Neural cell (in vitro differentiated cells): ENCODE measurements around the gene LZTS3. TPM values are rescaled to one million over a fixed set of nuclear protein-coding genes. Genes with fewer than 3 reads are reported as not detected.

Source experiments
- H2AFZ ChIP-seq: fragments of 200-600, 300-800 bp; sonication (generic), shearing (Covaris generic); 2 replicates; pipeline ENCODE4 v1.6.0; 2014; ENCODE audit warnings: low read depth, mild to moderate bottlenecking, antibody characterized with exemption, low read length, moderate library complexity
- H3F3A ChIP-seq: fragments of 200-600 bp; shearing (Covaris generic); 2 replicates; pipeline ENCODE4 v1.6.1; 2016; ENCODE audit warnings: mild to moderate bottlenecking, moderate library complexity, mixed read lengths, antibody characterized with exemption, low read length; ENCODE audit not compliant: insufficient read depth, poor library complexity, severe bottlenecking
- H3K27ac ChIP-seq: fragments of 200-600, 300-800 bp; sonication (generic), shearing (Covaris generic); 2 replicates; pipeline ENCODE4 v1.5.1; 2014; ENCODE audit warnings: mild to moderate bottlenecking, low read length, moderate library complexity
- H3K27me3 ChIP-seq: fragments of 300-800, 200-600 bp; sonication (generic), shearing (Covaris generic); 2 replicates; pipeline ENCODE4 v1.6.0; 2014; ENCODE audit warnings: mild to moderate bottlenecking, low read depth, low read length, moderate library complexity; ENCODE audit not compliant: insufficient read depth
- H3K36me3 ChIP-seq: fragments of 300-800, 200-600 bp; sonication (generic), shearing (Covaris generic); 2 replicates; pipeline ENCODE4 v1.5.1; 2014; ENCODE audit warnings: mild to moderate bottlenecking, antibody characterized with exemption, low read length, moderate library complexity; ENCODE audit not compliant: insufficient read depth
- H3K4me2 ChIP-seq: fragments of 300-800, 200-600 bp; sonication (generic), shearing (Covaris generic); 2 replicates; pipeline ENCODE4 v1.6.0; 2014; ENCODE audit warnings: mild to moderate bottlenecking, low read length
- H3K4me3 ChIP-seq: fragments of 300-800, 200-600 bp; sonication (generic), shearing (Covaris generic); 2 replicates; pipeline ENCODE4 v1.5.1; 2014; ENCODE audit warnings: mild to moderate bottlenecking, low read length, moderate library complexity
- H3K79me2 ChIP-seq: fragments of 200-600 bp; shearing (Covaris generic); replicated peaks from 2 replicates; pipeline ENCODE4 v1.6.0; 2014; ENCODE audit warnings: mild to moderate bottlenecking, low read length, moderate library complexity; ENCODE audit not compliant: insufficient read depth
- H3K9ac ChIP-seq: fragments of 300-800, 200-600 bp; sonication (generic), shearing (Covaris generic); 2 replicates; pipeline ENCODE4 v1.6.1; 2016; ENCODE audit warnings: mild to moderate bottlenecking, low read length, mixed read lengths
- H3K9me2 ChIP-seq: fragments of 200-600 bp; shearing (Covaris generic); 2 replicates; pipeline ENCODE4 v1.6.1; 2016; ENCODE audit warnings: mild to moderate bottlenecking, low read length, mixed read lengths; ENCODE audit not compliant: insufficient read depth
- H3K9me3 ChIP-seq: fragments of 200-600, 300-800 bp; sonication (generic), shearing (Covaris generic); 2 replicates; pipeline ENCODE4 v1.6.1; 2016; ENCODE audit warnings: mild to moderate bottlenecking, mixed run types, low read length, moderate library complexity, mixed read lengths
- H4K20me1 ChIP-seq: fragments of 200-600 bp; shearing (Covaris generic); 2 replicates; pipeline ENCODE4 v1.6.1; 2016; ENCODE audit warnings: mild to moderate bottlenecking, mixed run types; ENCODE audit not compliant: insufficient read depth
- CTCF ChIP-seq: fragments of 450-650 bp; IDR thresholded peaks from 2 replicates; pipeline ENCODE4 v1.5.1; 2014; ENCODE audit warnings: antibody characterized with exemption, mild to moderate bottlenecking, moderate library complexity; ENCODE audit not compliant: poor library complexity, severe bottlenecking
- EP300 ChIP-seq: fragments of 450-650 bp; conservative IDR thresholded peaks from 2 replicates; pipeline ENCODE4 v1.6.1; 2014; ENCODE audit warnings: antibody characterized with exemption, mild to moderate bottlenecking, moderate library complexity; ENCODE audit not compliant: poor library complexity, severe bottlenecking
- EZH2 ChIP-seq: fragments of 200-600, 300-800 bp; shearing (Covaris generic), sonication (generic); IDR thresholded peaks from 2 replicates; pipeline ENCODE4 v1.6.1; 2014; ENCODE audit warnings: antibody characterized with exemption, low read length, borderline replicate concordance, mild to moderate bottlenecking; ENCODE audit not compliant: insufficient read depth, poor library complexity, severe bottlenecking
- MXI1 ChIP-seq: fragments of 450-650 bp; conservative IDR thresholded peaks from 2 replicates; pipeline ENCODE4 v1.6.1; 2014; ENCODE audit warnings: antibody characterized with exemption, mild to moderate bottlenecking; ENCODE audit not compliant: poor library complexity, severe bottlenecking
- POLR2AphosphoS5 ChIP-seq: IDR thresholded peaks from 2 replicates; pipeline ENCODE4 v1.6.1; 2012
- RAD21 ChIP-seq: fragments of 450-650 bp; conservative IDR thresholded peaks from 2 replicates; pipeline ENCODE4 v1.6.1; 2014; ENCODE audit warnings: antibody characterized with exemption, mild to moderate bottlenecking, moderate library complexity
- REST ChIP-seq: IDR thresholded peaks from 2 replicates; pipeline ENCODE4 v1.6.1; 2012; ENCODE audit warnings: borderline replicate concordance
- SMC3 ChIP-seq: fragments of 450-650 bp; conservative IDR thresholded peaks from 2 replicates; pipeline ENCODE4 v1.6.1; 2014; ENCODE audit warnings: antibody characterized with exemption, mild to moderate bottlenecking, moderate library complexity; ENCODE audit not compliant: poor library complexity
- TAF1 ChIP-seq: IDR thresholded peaks from 2 replicates; pipeline ENCODE4 v1.6.1; 2012; ENCODE audit warnings: low read depth
- polyA plus RNA-seq: library from polyadenylated mRNA; depleted of rRNA; stranded (reverse); fragments of >200 nt; gene quantifications from 2 replicates; pipeline ENCODE4 v1.2.3, GENCODE V29; 2014

LZTS3 gene
- polyA plus RNA-seq, 1 donor from 2014 or later = 33.8 TPM

GRCh38 chr20:3165473-3166337, 7.6 kb downstream of the LZTS3 start:
- TF ChIP-seq EZH2 = no peak
- no peak for TF ChIP-seq MXI1
- TF ChIP-seq SMC3 = no peak
- no peak for TF ChIP-seq POLR2AphosphoS5
- no peak for TF ChIP-seq REST
- TF ChIP-seq EP300 = no peak
- TF ChIP-seq TAF1 = no peak
- TF ChIP-seq CTCF = no peak
- TF ChIP-seq RAD21 = no peak
- no peaks in the 10 kb centered on the region for H3K27me3 ChIP-seq
- no peaks in the 10 kb centered on the region for H4K20me1 ChIP-seq
- H3K79me2 ChIP-seq = no peaks in the 10 kb centered on the region
- H3K4me3 ChIP-seq = no peak overlapping the region
- no peaks in the 10 kb centered on the region for H3K36me3 ChIP-seq
- no peak overlapping the region for H2AFZ ChIP-seq
- no peaks in the 10 kb centered on the region for H3K9me2 ChIP-seq
- no peaks in the 10 kb centered on the region for H3K9me3 ChIP-seq
- no peak overlapping the region for H3K4me2 ChIP-seq
- H3K27ac ChIP-seq = no peak overlapping the region
- H3F3A ChIP-seq = no peaks in the 10 kb centered on the region
- no peak overlapping the region for H3K9ac ChIP-seq

GRCh38 chr20:3164763-3165410, 8.5 kb downstream of the LZTS3 start:
- Histone ChIP-seq H3K79me2 (peaks cover 5% of the 10 kb centered on the region), H3K27me3 (no peaks in the 10 kb centered on the region), H4K20me1 (no peaks in the 10 kb centered on the region), H3K4me2 (no peak overlapping the region), H3K36me3 (no peaks in the 10 kb centered on the region), H3K9ac (no peak overlapping the region), H3K9me3 (no peaks in the 10 kb centered on the region), H3K9me2 (no peaks in the 10 kb centered on the region), H2AFZ (no peak overlapping the region), H3F3A (no peaks in the 10 kb centered on the region), H3K4me3 (no peak overlapping the region), H3K27ac (no peak overlapping the region)
- TF ChIP-seq REST (no peak), RAD21 (no peak), EZH2 (no peak), EP300 (no peak), TAF1 (no peak)
